OCI-LY7 (cell line): ENCODE results near the gene FCRL6. TPM values are rescaled to one million over a fixed set of nuclear protein-coding genes. Genes with fewer than 3 reads are reported as not detected.

Experiments
- Bru-seq: library from RNA; stranded (reverse); fragments of 400-500 nt; gene quantifications from one replicate; lab custom pipeline; 2021; lab: Mats Ljungman, UMichigan
- BruChase-seq, 2 experiments: library from RNA; stranded (reverse); fragments of 400-500 nt; gene quantifications; one replicate each; lab custom pipeline; 2021; lab: Mats Ljungman, UMichigan
- BruUV-seq: library from RNA; stranded (reverse); fragments of 400-500 nt; replicated peaks from 2 replicates; lab custom pipeline; 2021; lab: Mats Ljungman, UMichigan
- CTCF ChIA-PET: fragments of 300-600 bp; sonication (Branson Sonifier 250); formaldehyde crosslinking; loops from one replicate; lab custom pipeline; 2022; ENCODE audit warnings: antibody characterized with exemption; ENCODE audit not compliant: unreplicated experiment; lab: Charles Lee
- POLR2A ChIA-PET: fragments of 300-600 bp; sonication (Branson Sonifier 250); formaldehyde crosslinking; loops from one replicate; lab custom pipeline; 2022; ENCODE audit warnings: antibody characterized with exemption; lab: Charles Lee
- DNase-seq: peaks from one replicate; pipeline ENCODE4 v3.0.0-alpha.2; 2015; ENCODE audit warnings: low spot score
- H2AFZ ChIP-seq: fragments of 200-600 bp; sonication (generic), shearing (Covaris generic); 2 replicates; pipeline ENCODE4 v1.6.1; 2014; ENCODE audit warnings: mild to moderate bottlenecking, antibody characterized with exemption, low read length, moderate library complexity
- H3K27ac ChIP-seq: fragments of 200-600 bp; sonication (generic); 2 replicates; pipeline ENCODE4 v1.5.1; 2014; ENCODE audit warnings: mixed run types, low read depth, mild to moderate bottlenecking, moderate library complexity, low read length, inconsistent platforms; ENCODE audit not compliant: poor library complexity, severe bottlenecking
- H3K36me3 ChIP-seq: fragments of 200-600 bp; sonication (generic); 2 replicates; pipeline ENCODE4 v1.6.1; 2014; ENCODE audit warnings: mild to moderate bottlenecking, antibody characterized with exemption, low read length, moderate library complexity, mixed read lengths; ENCODE audit not compliant: insufficient read depth
- H3K4me1 ChIP-seq: fragments of 200-600 bp; sonication (generic); 2 replicates; pipeline ENCODE4 v1.5.1; 2014; ENCODE audit warnings: mild to moderate bottlenecking, low read length; ENCODE audit not compliant: insufficient read depth, poor library complexity, severe bottlenecking
- H3K4me2 ChIP-seq: fragments of 200-600 bp; sonication (generic); 2 replicates; pipeline ENCODE4 v1.6.1; 2014; ENCODE audit warnings: mild to moderate bottlenecking, low read length
- H3K4me3 ChIP-seq: fragments of 200-600 bp; sonication (generic); 2 replicates; pipeline ENCODE4 v1.5.1; 2014; ENCODE audit warnings: mild to moderate bottlenecking, low read depth, low read length; ENCODE audit not compliant: poor library complexity, severe bottlenecking
- H3K79me2 ChIP-seq: fragments of 200-600 bp; sonication (generic); 2 replicates; pipeline ENCODE4 v1.6.1; 2016; ENCODE audit warnings: low read depth, mild to moderate bottlenecking, low read length, moderate library complexity, mixed read lengths; ENCODE audit not compliant: insufficient read depth
- H3K9me2 ChIP-seq: fragments of 200-600 bp; sonication (generic); 2 replicates; pipeline ENCODE4 v1.6.1; 2016; ENCODE audit warnings: mild to moderate bottlenecking, low read length, mixed read lengths; ENCODE audit not compliant: insufficient read depth
- H3K9me3 ChIP-seq: fragments of 200-600 bp; sonication (generic); 2 replicates; pipeline ENCODE4 v1.6.1; 2014; ENCODE audit warnings: mild to moderate bottlenecking, mixed run types, low read length, mixed read lengths
- H4K20me1 ChIP-seq: fragments of 200-600 bp; sonication (generic); 2 replicates; pipeline ENCODE4 v1.6.1; 2014; ENCODE audit warnings: mild to moderate bottlenecking, antibody characterized with exemption, low read length, moderate library complexity, mixed read lengths; ENCODE audit not compliant: insufficient read depth
- CTCF ChIP-seq: fragments of 200-600 bp; sonication (generic); conservative IDR thresholded peaks from 2 replicates; pipeline ENCODE4 v1.5.1; 2014; ENCODE audit warnings: mild to moderate bottlenecking, antibody characterized with exemption, low read length, moderate library complexity, mixed read lengths
- EZH2phosphoT487 ChIP-seq: fragments of 200-600 bp; sonication (generic); IDR thresholded peaks from 2 replicates; pipeline ENCODE4 v1.6.1; 2018; ENCODE audit warnings: low read depth, borderline replicate concordance, mild to moderate bottlenecking, mixed run types, antibody characterized with exemption, low read length, moderate library complexity, mixed read lengths
- intact Hi-C: fragments of 100-400 bp; cut with micrococcal nuclease; formaldehyde crosslinking; loops from one replicate; pipeline ENCODE4 v1.10.0; 2022; ENCODE audit not compliant: unreplicated experiment
- long read RNA-seq: library from polyadenylated mRNA; stranded (forward); transcript quantifications from one replicate; pipeline ENCODE4 v2.0.0, GENCODE V29; 2022
- total RNA-seq, 2 experiments: library from RNA; depleted of rRNA in 1 of 2; stranded (reverse); fragments of >200 nt in 1 of 2; shearing (Covaris generic) in 1 of 2; gene quantifications; 2 replicates each; pipeline ENCODE4 v1.2.3, GENCODE V29; 2014 to 2022

Gene FCRL6
- total RNA-seq (2014; rRNA removed; shearing (Covaris generic)) (not detected in 2 replicates), total RNA-seq (2022) (not detected in 2 replicates), Bru-seq, nascent RNA (not detected), BruChase-seq, experiment 1, labeled RNA remaining after a 6-hour chase (not detected), BruChase-seq, experiment 2, labeled RNA remaining after a 2-hour chase (not detected)
- long read RNA-seq: 0 reads

GRCh38 chr1:159802111-159802510, at the start of gene FCRL6:
Gene FCRL6, plus strand, starts transcription at chr1:159802360. Its CDS starts 65 bp downstream, at chr1:159802425.
- Histone ChIP-seq H3K4me2 (no peak within 1 kb of the TSS), H3K27ac (no peak within 1 kb of the TSS), H3K36me3 (no peaks in the 10 kb centered on the region), H2AFZ (no peak within 1 kb of the TSS), H3K4me3 (no peak within 1 kb of the TSS), H3K9me3 (no peaks in the 10 kb centered on the region), H3K4me1 (no peaks in the 10 kb centered on the region), H3K79me2 (no peaks in the 10 kb centered on the region), H4K20me1 (no peaks in the 10 kb centered on the region), H3K9me2 (no peaks in the 10 kb centered on the region)
- intact Hi-C loops: no loop called here
- ChIA-PET POLR2A (interaction anchor here (0.9 to 1.5 kb wide), 4 partner anchors 11 to 90 kb away, joined by 3 to 4 read pairs (median 3); no protein-coding TSS in a partner anchor), CTCF (no interaction called here)
- TF ChIP-seq CTCF (no peak), EZH2phosphoT487 (no peak)
- DNase-seq: no peak
- BruUV-seq: no TSS peak

GRCh38 chr1:159753386-159753785, 48.8 kb upstream of the FCRL6 start:
- Histone ChIP-seq H2AFZ (no peak overlapping the region), H3K36me3 (no peaks in the 10 kb centered on the region), H3K27ac (no peak overlapping the region), H3K79me2 (no peaks in the 10 kb centered on the region), H3K4me3 (no peak overlapping the region), H4K20me1 (no peaks in the 10 kb centered on the region), H3K9me2 (no peaks in the 10 kb centered on the region), H3K4me1 (no peaks in the 10 kb centered on the region), H3K4me2 (no peak overlapping the region), H3K9me3 (no peaks in the 10 kb centered on the region)
- no peak for DNase-seq
- ChIA-PET CTCF (no interaction called here), POLR2A (no interaction called here)
- BruUV-seq: no TSS peak
- no peak for TF ChIP-seq CTCF
- no peak for TF ChIP-seq EZH2phosphoT487
- intact Hi-C loops: no loop called here

GRCh38 chr1:159755451-159756007, 46.6 kb upstream of the FCRL6 start:
- Histone ChIP-seq H3K4me2 (no peak overlapping the region), H4K20me1 (no peaks in the 10 kb centered on the region), H3K79me2 (no peaks in the 10 kb centered on the region), H3K9me2 (no peaks in the 10 kb centered on the region), H3K9me3 (no peaks in the 10 kb centered on the region), H2AFZ (no peak overlapping the region), H3K4me1 (no peaks in the 10 kb centered on the region), H3K36me3 (no peaks in the 10 kb centered on the region), H3K27ac (no peak overlapping the region), H3K4me3 (no peak overlapping the region)
- CTCF ChIA-PET: no interaction called here
- POLR2A ChIA-PET: interaction anchor here (1.0 kb wide), 1 partner anchor 26 kb away, joined by 3 read pairs; no protein-coding TSS in a partner anchor
- BruUV-seq: no TSS peak
- DNase-seq: no peak
- TF ChIP-seq EZH2phosphoT487 (no peak), CTCF (no peak)
- intact Hi-C loops: no loop called here
